ENCODE results near the gene MPRIP. TPM values are rescaled to one million over a fixed set of nuclear protein-coding genes. Genes with fewer than 3 reads are reported as not detected.

The MPRIP gene
- polyA plus RNA-seq, 1 donor (not counting 4 experiments of a cell fraction or from before 2014, with no cell fraction given), result 113 TPM

DNA sequence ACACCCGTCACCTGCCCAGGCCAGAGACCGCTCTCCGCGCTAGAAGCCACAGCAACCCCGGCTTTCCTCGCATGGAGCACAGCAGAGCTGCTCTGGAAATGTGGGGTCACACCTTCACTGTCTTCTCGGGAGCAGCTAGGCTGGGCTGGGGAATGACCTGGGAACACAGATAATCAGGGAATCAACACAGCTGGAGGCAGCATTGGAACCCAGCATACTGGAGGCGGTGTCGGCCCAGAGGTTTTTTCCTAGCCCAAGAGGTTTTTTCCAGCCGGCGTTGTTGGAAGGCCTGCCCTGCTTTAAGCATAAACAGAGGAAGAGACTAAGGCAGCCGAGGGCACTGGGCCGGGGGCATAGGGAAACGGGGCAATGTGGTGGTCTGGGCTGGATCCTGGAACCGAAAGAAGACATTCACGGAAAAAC, 164.7 kb downstream of the MPRIP start:
- dilution Hi-C loops (cut with MboI; ENCODE audit: extremely low pct_ligation_motif_present, low sequenced_read_pairs), result no loop called here
- no peak overlapping the region for H3K4me3 ChIP-seq (ENCODE audit: control insufficient read depth in 2 of 3, extremely low read depth in 1 of 3, insufficient read depth in 2 of 3, low read depth in 1 of 3, low read length in 3 of 3)
- H3K79me2 ChIP-seq (ENCODE audit: control insufficient read depth, insufficient read depth, low read length), result no peaks in the 10 kb centered on the region
- DNase-seq (ENCODE audit: low read depth, low spot score), result no peak
- TF ChIP-seq, protein P1, sequence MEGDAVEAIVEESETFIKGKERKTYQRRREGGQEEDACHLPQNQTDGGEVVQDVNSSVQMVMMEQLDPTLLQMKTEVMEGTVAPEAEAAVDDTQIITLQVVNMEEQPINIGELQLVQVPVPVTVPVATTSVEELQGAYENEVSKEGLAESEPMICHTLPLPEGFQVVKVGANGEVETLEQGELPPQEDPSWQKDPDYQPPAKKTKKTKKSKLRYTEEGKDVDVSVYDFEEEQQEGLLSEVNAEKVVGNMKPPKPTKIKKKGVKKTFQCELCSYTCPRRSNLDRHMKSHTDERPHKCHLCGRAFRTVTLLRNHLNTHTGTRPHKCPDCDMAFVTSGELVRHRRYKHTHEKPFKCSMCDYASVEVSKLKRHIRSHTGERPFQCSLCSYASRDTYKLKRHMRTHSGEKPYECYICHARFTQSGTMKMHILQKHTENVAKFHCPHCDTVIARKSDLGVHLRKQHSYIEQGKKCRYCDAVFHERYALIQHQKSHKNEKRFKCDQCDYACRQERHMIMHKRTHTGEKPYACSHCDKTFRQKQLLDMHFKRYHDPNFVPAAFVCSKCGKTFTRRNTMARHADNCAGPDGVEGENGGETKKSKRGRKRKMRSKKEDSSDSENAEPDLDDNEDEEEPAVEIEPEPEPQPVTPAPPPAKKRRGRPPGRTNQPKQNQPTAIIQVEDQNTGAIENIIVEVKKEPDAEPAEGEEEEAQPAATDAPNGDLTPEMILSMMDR (optimal IDR thresholded peaks at IDR 0.05 in 1 of 3, IDR thresholded peaks at IDR 0.05 in 1 of 3, conservative IDR thresholded peaks at IDR 0.05 in 1 of 3; ENCODE audit: extremely low read depth in 1 of 3, insufficient read depth in 2 of 3, low read length in 3 of 3), result no peak
- TF ChIP-seq EZH2 (IDR thresholded peaks at IDR 0.05; ENCODE audit: low read length), result no peak
- H3K4me1 ChIP-seq (ENCODE audit: control insufficient read depth, extremely low read depth, insufficient read depth, low read length), result peaks cover 16% of the 10 kb centered on the region
- H3K36me3 ChIP-seq (ENCODE audit: control insufficient read depth in 2 of 2, extremely low read depth in 1 of 2, insufficient read depth in 2 of 2, low read length in 2 of 2), result peaks cover 7 to 9% of the 10 kb centered on the region in 2 experiments
- peak overlapping the region; percentile 54 for H2AFZ ChIP-seq (ENCODE audit: control insufficient read depth, low read length)
- no peaks in the 10 kb centered on the region for H3K27me3 ChIP-seq (ENCODE audit: control insufficient read depth, extremely low read depth, insufficient read depth, low read length)
- FAIRE-seq, result no peak
- peak overlapping the region; percentile 43 for H3K27ac ChIP-seq (ENCODE audit: control insufficient read depth, insufficient read depth, low read length)
- H4K20me1 ChIP-seq (ENCODE audit: control insufficient read depth, extremely low read depth, insufficient read depth, low read length), result no peaks in the 10 kb centered on the region
- H3K4me2 ChIP-seq (ENCODE audit: control insufficient read depth, extremely low read depth, insufficient read depth, low read depth, low read length), result peak overlapping the region; percentile 91
- no peaks in the 10 kb centered on the region for H3K9me1 ChIP-seq (ENCODE audit: control insufficient read depth, extremely low read depth, insufficient read depth, low read length)
- H3K9ac ChIP-seq (ENCODE audit: control insufficient read depth, extremely low read depth, insufficient read depth, low read length), result peak overlapping the region; percentile 85
- no peaks in the 10 kb centered on the region for H3K9me3 ChIP-seq (ENCODE audit: control insufficient read depth, low read depth, low read length)

DNA sequence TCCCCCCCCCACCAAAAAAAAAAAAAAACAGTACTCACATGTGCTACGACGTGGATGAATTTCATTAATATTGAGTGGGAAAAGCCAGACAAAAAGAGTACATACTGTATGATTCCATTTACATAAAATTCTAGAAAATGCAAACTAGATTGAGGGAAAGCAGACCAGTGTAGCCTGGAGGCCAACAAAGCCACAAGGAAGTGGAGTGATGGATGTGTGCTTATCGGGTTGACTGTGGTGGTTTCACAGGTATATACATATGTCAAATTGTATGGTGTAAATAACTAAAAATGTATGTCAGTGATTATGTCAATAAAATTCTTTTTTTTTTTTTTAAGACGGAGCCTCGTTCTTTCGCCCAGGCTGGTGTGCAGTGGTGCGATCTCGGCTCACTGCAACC, 165.7 kb downstream of the MPRIP start:
- Histone ChIP-seq H3K36me3 (ENCODE audit: control insufficient read depth in 2 of 2, extremely low read depth in 1 of 2, insufficient read depth in 2 of 2, low read length in 2 of 2) (peaks cover 11 to 12% of the 10 kb centered on the region in 2 experiments), H3K4me1 (ENCODE audit: control insufficient read depth, extremely low read depth, insufficient read depth, low read length) (peaks cover 16% of the 10 kb centered on the region), H3K79me2 (ENCODE audit: control insufficient read depth, insufficient read depth, low read length) (no peaks in the 10 kb centered on the region), H3K9me3 (ENCODE audit: control insufficient read depth, low read depth, low read length) (no peaks in the 10 kb centered on the region), H4K20me1 (ENCODE audit: control insufficient read depth, extremely low read depth, insufficient read depth, low read length) (no peaks in the 10 kb centered on the region), H3K9me1 (ENCODE audit: control insufficient read depth, extremely low read depth, insufficient read depth, low read length) (no peaks in the 10 kb centered on the region), H3K27me3 (ENCODE audit: control insufficient read depth, extremely low read depth, insufficient read depth, low read length) (no peaks in the 10 kb centered on the region), H3K4me3 (ENCODE audit: control insufficient read depth in 2 of 3, extremely low read depth in 1 of 3, insufficient read depth in 2 of 3, low read depth in 1 of 3, low read length in 3 of 3) (no peak overlapping the region), H3K4me2 (ENCODE audit: control insufficient read depth, extremely low read depth, insufficient read depth, low read depth, low read length) (no peak overlapping the region), H3K9ac (ENCODE audit: control insufficient read depth, extremely low read depth, insufficient read depth, low read length) (no peak overlapping the region), H3K27ac (ENCODE audit: control insufficient read depth, insufficient read depth, low read length) (no peak overlapping the region), H2AFZ (ENCODE audit: control insufficient read depth, low read length) (no peak overlapping the region)
- dilution Hi-C loops (cut with MboI; ENCODE audit: extremely low pct_ligation_motif_present, low sequenced_read_pairs), result no loop called here
- DNase-seq (ENCODE audit: low read depth, low spot score) (no peak), FAIRE-seq (no peak)
- TF ChIP-seq, protein P1 (optimal IDR thresholded peaks at IDR 0.05 in 1 of 3, IDR thresholded peaks at IDR 0.05 in 1 of 3, conservative IDR thresholded peaks at IDR 0.05 in 1 of 3; ENCODE audit: extremely low read depth in 1 of 3, insufficient read depth in 2 of 3, low read length in 3 of 3), result no peak
- no peak for TF ChIP-seq EZH2 (IDR thresholded peaks at IDR 0.05; ENCODE audit: low read length)
